PC-9 (cell line): Measurements from ENCODE around the gene PARP9.

Experiments
- CTCF ChIP-seq: fragments of 200-600 bp; sonication (generic); conservative IDR thresholded peaks from 2 replicates; pipeline ENCODE4 v1.6.1; 2017; ENCODE audit warnings: mixed run types, antibody characterized with exemption, mild to moderate bottlenecking, moderate library complexity
- EZH2 ChIP-seq: fragments of 200-600 bp; sonication (generic); IDR thresholded peaks from 2 replicates; pipeline ENCODE4 v1.8.0; 2017; ENCODE audit warnings: antibody characterized with exemption, low read depth

- TF ChIP-seq CTCF: no peak
- TF ChIP-seq EZH2: no peak
Observed at GRCh38 chr3:122505676-122506075, 58.4 kb downstream of the PARP9 start.
